MM.1S (cell line): ENCODE data around the gene F12.

Experiments used
- DNase-seq: peaks from one replicate; pipeline ENCODE4 v3.0.0-alpha.2; 2015
- H2AFZ ChIP-seq: fragments of 300-600 bp; sonication (generic); 2 replicates; pipeline ENCODE4 v1.6.0; 2016; ENCODE audit warnings: antibody characterized with exemption, low read length
- H3F3A ChIP-seq: fragments of 300-600 bp; sonication (generic); 2 replicates; pipeline ENCODE4 v1.6.1; 2016; ENCODE audit warnings: mild to moderate bottlenecking, antibody characterized with exemption, low read length, moderate library complexity, mixed read lengths; ENCODE audit not compliant: insufficient read depth
- H3K27ac ChIP-seq: fragments of 300-600 bp; sonication (generic); 2 replicates; pipeline ENCODE4 v1.5.1; 2016; ENCODE audit warnings: mild to moderate bottlenecking, low read length
- H3K27me3 ChIP-seq: fragments of 300-600 bp; sonication (generic); replicated peaks from 2 replicates; pipeline ENCODE4 v1.6.0; 2016; ENCODE audit warnings: low read length; ENCODE audit not compliant: insufficient read depth
- H3K36me3 ChIP-seq: fragments of 300-600 bp; sonication (generic); replicated peaks from 2 replicates; pipeline ENCODE4 v1.6.1; 2016; ENCODE audit warnings: mild to moderate bottlenecking, low read length, mixed read lengths; ENCODE audit not compliant: insufficient read depth
- H3K4me1 ChIP-seq: fragments of 300-600 bp; sonication (generic); 2 replicates; pipeline ENCODE4 v1.6.1; 2016; ENCODE audit warnings: low read length, mixed read lengths
- H3K4me2 ChIP-seq: fragments of 300-600 bp; sonication (generic); 2 replicates; pipeline ENCODE4 v1.6.0; 2016; ENCODE audit warnings: low read depth, low read length
- H3K4me3 ChIP-seq: fragments of 300-600 bp; sonication (generic); 2 replicates; pipeline ENCODE4 v1.5.1; 2016; ENCODE audit warnings: low read length, mixed read lengths
- H3K79me2 ChIP-seq: fragments of 300-600 bp; sonication (generic); 2 replicates; pipeline ENCODE4 v1.6.1; 2016; ENCODE audit warnings: mixed run types, low read length, mixed read lengths
- H3K9ac ChIP-seq: fragments of 300-600 bp; sonication (generic); 2 replicates; pipeline ENCODE4 v1.6.1; 2016; ENCODE audit warnings: low read length, mixed read lengths
- H3K9me2 ChIP-seq: fragments of 300-600 bp; sonication (generic); replicated peaks from 2 replicates; pipeline ENCODE4 v1.6.1; 2016; ENCODE audit warnings: mild to moderate bottlenecking, low read length, mixed read lengths; ENCODE audit not compliant: insufficient read depth
- H3K9me3 ChIP-seq: fragments of 300-600 bp; sonication (generic); replicated peaks from 2 replicates; pipeline ENCODE4 v1.6.1; 2016; ENCODE audit warnings: mild to moderate bottlenecking, low read length, mixed read lengths; ENCODE audit not compliant: insufficient read depth
- H4K20me1 ChIP-seq: fragments of 300-600 bp; sonication (generic); 2 replicates; pipeline ENCODE4 v1.6.1; 2016; ENCODE audit warnings: mild to moderate bottlenecking, low read length, moderate library complexity, mixed read lengths; ENCODE audit not compliant: insufficient read depth
- CTCF ChIP-seq: fragments of 300-600 bp; sonication (generic); IDR thresholded peaks from 2 replicates; pipeline ENCODE4 v1.5.1; 2016; ENCODE audit warnings: antibody characterized with exemption, low read length, mixed read lengths
- EZH2 ChIP-seq: fragments of 300-600 bp; sonication (generic); optimal IDR thresholded peaks from 2 replicates; pipeline ENCODE3; 2017; ENCODE audit warnings: low read depth, mild to moderate bottlenecking, antibody characterized with exemption, low read length, mixed read lengths
- EZH2phosphoT487 ChIP-seq: fragments of 300-600 bp; sonication (generic); IDR thresholded peaks from 2 replicates; pipeline ENCODE4 v1.6.1; 2018; ENCODE audit warnings: antibody characterized with exemption, low read length

Gene F12

GRCh38 chr5:177426566-177427210, 17.3 kb upstream of the F12 start, which contains the start of gene GRK6:
Gene GRK6 (plus strand): TSS chr5:177426676. CDS start chr5:177426846, 170 bp downstream.
- peak within 1 kb of the TSS; percentile 98 for H3K27ac ChIP-seq
- no peaks in the 10 kb centered on the region for H4K20me1 ChIP-seq
- peaks cover 47% of the 10 kb centered on the region for H3K79me2 ChIP-seq
- H3K36me3 ChIP-seq, result 0 out of 2 replicates have a peak, but pooled peaks cover 4% of the 10 kb centered on the region
- H3K4me2 ChIP-seq, result peak within 1 kb of the TSS; percentile 100
- peak within 1 kb of the TSS; percentile 99 for H3K9ac ChIP-seq
- H3K4me1 ChIP-seq, result peaks cover 46% of the 10 kb centered on the region
- peak within 1 kb of the TSS; percentile 69 for H2AFZ ChIP-seq
- no peak for TF ChIP-seq CTCF
- TF ChIP-seq EZH2, result no peak
- TF ChIP-seq EZH2phosphoT487, result no peak
- H3K9me3 ChIP-seq, result no peaks in the 10 kb centered on the region
- no peaks in the 10 kb centered on the region for H3K27me3 ChIP-seq
- no peaks in the 10 kb centered on the region for H3K9me2 ChIP-seq
- H3K4me3 ChIP-seq, result peak within 1 kb of the TSS; percentile 98
- DNase-seq, result peak; percentile 66
- H3F3A ChIP-seq, result peaks cover 51% of the 10 kb centered on the region

- Histone ChIP-seq H3K4me1 (peaks cover 41% of the 10 kb centered on the region), H3K27ac (peak overlapping the region; percentile 79), H3K36me3 (0 out of 2 replicates have a peak, but pooled peaks cover 4% of the 10 kb centered on the region), H4K20me1 (no peaks in the 10 kb centered on the region), H2AFZ (peak overlapping the region; percentile 69), H3K79me2 (peaks cover 43% of the 10 kb centered on the region), H3K4me2 (peak overlapping the region; percentile 98), H3K9ac (peak overlapping the region; percentile 72), H3F3A (peaks cover 47% of the 10 kb centered on the region), H3K4me3 (peak overlapping the region; percentile 66), H3K27me3 (no peaks in the 10 kb centered on the region), H3K9me2 (no peaks in the 10 kb centered on the region), H3K9me3 (no peaks in the 10 kb centered on the region)
- peak; percentile 100 for DNase-seq
- TF ChIP-seq EZH2, result no peak
- TF ChIP-seq CTCF, result no peak
- TF ChIP-seq EZH2phosphoT487, result no peak
These were observed 16.6 kb upstream of the F12 start for GRCh38 chr5:177425801-177426565.

- Histone ChIP-seq H3F3A (peaks cover 40% of the 10 kb centered on the region), H3K4me1 (peaks cover 34% of the 10 kb centered on the region), H3K9me2 (no peaks in the 10 kb centered on the region), H3K4me3 (peak overlapping the region; percentile 66), H3K9me3 (no peaks in the 10 kb centered on the region), H4K20me1 (no peaks in the 10 kb centered on the region), H3K36me3 (0 out of 2 replicates have a peak, but pooled peaks cover under 1% of the 10 kb centered on the region), H3K27me3 (no peaks in the 10 kb centered on the region), H3K79me2 (peaks cover 36% of the 10 kb centered on the region), H3K27ac (peak overlapping the region; percentile 79), H2AFZ (peak overlapping the region; percentile 69), H3K9ac (peak overlapping the region; percentile 72), H3K4me2 (peak overlapping the region; percentile 98)
- DNase-seq, result no peak
- no peak for TF ChIP-seq CTCF
- TF ChIP-seq EZH2phosphoT487, result no peak
- TF ChIP-seq EZH2, result no peak
These were observed 15.9 kb upstream of the F12 start for GRCh38 chr5:177425196-177425800.
